Coronary artery (tissue), 2 donors: Measurements from ENCODE around the gene CNTNAP3B.
"Not testable (repeated sequence)": the region's sequence is repeated elsewhere in the genome, so short reads cannot be mapped to it uniquely, and the experiment has no call there.

Experiments
- DNase-seq: peaks from one replicate; pipeline ENCODE4 v3.0.0-alpha.2; 2017; ENCODE audit warnings: low spot score
- H3K27ac ChIP-seq, 2 donors: fragments of 200-600 bp; sonication (generic); one replicate each; pipeline ENCODE4 v1.5.1; 2016 to 2019
- H3K4me3 ChIP-seq: fragments of 200-600 bp; sonication (generic); 2 replicates; pipeline ENCODE4 v1.5.1; 2016; ENCODE audit warnings: mild to moderate bottlenecking, moderate library complexity

The CNTNAP3B gene

DNA sequence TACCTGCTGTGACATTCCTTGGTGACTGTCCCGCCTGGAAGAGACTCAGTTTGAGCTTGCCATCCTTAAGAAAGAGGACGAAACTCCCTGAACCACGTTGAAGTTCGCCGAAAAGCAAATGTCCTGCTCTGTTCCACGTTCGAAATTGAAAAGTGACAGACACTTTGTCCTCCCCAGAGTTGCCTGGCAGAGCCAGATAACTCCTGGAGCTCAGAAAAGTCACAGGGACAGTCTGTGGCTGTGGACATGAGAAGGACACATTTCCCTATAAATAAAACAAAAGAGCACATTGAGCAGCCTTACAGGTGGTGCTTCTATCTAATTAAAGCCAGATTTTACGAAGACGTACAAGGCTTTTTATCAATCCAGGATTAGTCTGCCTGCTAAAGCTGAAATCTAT, 137.6 kb downstream of the CNTNAP3B start:
- H3K27ac ChIP-seq, H3K4me3 ChIP-seq, DNase-seq: not testable (repeated sequence)

GRCh38 chr9:41980271-41980670, 149.0 kb downstream of the CNTNAP3B start:
- not testable (repeated sequence) for DNase-seq, H3K27ac ChIP-seq, H3K4me3 ChIP-seq

- H3K27ac ChIP-seq, DNase-seq, H3K4me3 ChIP-seq: not testable (repeated sequence)
These were observed 151.1 kb downstream of the CNTNAP3B start for GRCh38 chr9:41977965-41978600.

DNA sequence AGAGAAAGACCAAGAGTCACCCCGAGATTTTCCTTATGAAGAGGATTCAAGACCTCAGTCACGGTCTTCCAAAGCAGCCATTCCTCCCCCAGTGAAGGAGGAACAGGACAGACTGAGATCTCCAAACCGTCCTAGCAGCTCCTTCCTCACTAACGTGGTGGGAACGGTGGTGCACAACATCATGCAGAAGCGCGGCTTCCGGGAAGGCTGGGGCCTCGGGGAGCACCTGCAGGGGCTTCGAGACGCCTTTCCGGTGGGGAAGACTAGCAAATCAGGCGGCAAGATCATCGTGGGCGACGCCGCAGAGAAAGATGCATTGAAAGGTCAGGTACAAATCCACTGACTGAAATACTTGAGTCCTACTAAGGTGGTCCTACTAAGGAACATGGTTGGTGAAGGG, 154.3 kb downstream of the CNTNAP3B start:
- not testable (repeated sequence) for DNase-seq, H3K4me3 ChIP-seq, H3K27ac ChIP-seq

DNA sequence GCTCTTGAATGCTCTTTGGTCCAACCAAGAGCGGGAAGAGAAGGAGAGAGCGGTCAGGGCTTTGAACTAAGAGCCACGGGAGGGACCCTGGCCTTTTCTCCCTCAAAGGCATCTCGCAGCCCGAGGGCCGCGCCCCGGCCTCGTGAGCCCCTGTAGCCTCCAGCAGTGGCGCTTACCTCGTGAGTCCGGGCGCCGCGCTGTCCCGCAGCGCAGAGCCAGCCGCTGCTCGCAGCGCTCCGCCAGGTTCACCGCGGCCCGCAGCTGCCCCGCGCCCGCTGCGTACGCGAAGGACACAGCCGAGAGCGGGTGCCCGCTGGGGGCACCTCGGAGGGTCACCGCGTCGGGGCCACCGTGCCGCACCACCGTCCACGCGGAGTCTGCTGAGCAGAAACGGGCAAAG, 176.2 kb downstream of the CNTNAP3B start:
- not testable (repeated sequence) for DNase-seq

GRCh38 chr9:41941738-41942137, 187.5 kb downstream of the CNTNAP3B start:
- not testable (repeated sequence) for H3K4me3 ChIP-seq, H3K27ac ChIP-seq, DNase-seq

More for the DNA sequence above, 176.2 kb downstream of the CNTNAP3B start:
- H3K27ac ChIP-seq, H3K4me3 ChIP-seq: not testable (repeated sequence)

GRCh38 chr9:41938143-41938542, 191.1 kb downstream of the CNTNAP3B start:
- H3K4me3 ChIP-seq, H3K27ac ChIP-seq, DNase-seq: not testable (repeated sequence)

- DNase-seq, H3K27ac ChIP-seq, H3K4me3 ChIP-seq: not testable (repeated sequence)
These were observed 193.5 kb downstream of the CNTNAP3B start for GRCh38 chr9:41935727-41936126.

GRCh38 chr9:41929172-41929571, 200.1 kb downstream of the CNTNAP3B start:
- not testable (repeated sequence) for DNase-seq, H3K4me3 ChIP-seq, H3K27ac ChIP-seq

DNA sequence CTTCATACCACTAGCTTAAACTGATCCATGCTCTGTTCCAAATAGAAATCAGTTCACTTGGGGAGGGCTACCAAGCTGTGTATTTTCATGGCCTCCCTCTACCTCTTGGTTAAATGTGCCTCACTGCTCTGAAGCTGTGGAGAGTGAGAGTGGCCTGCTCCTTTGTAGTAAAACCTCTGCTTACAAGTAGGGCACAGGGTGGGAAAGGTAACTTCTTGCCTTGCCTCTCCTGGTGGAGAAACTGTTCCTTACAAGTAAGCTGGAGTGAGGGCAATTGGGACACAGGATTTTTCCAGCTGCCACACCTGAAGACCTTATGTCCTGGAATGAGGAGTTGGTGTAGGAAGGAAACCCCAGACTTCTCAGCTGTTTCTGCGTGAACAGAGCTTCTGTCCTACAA, 211.9 kb downstream of the CNTNAP3B start:
- not testable (repeated sequence) for H3K27ac ChIP-seq, H3K4me3 ChIP-seq, DNase-seq

GRCh38 chr9:41905488-41905887, 223.7 kb downstream of the CNTNAP3B start:
- not testable (repeated sequence) for DNase-seq, H3K4me3 ChIP-seq, H3K27ac ChIP-seq

DNA sequence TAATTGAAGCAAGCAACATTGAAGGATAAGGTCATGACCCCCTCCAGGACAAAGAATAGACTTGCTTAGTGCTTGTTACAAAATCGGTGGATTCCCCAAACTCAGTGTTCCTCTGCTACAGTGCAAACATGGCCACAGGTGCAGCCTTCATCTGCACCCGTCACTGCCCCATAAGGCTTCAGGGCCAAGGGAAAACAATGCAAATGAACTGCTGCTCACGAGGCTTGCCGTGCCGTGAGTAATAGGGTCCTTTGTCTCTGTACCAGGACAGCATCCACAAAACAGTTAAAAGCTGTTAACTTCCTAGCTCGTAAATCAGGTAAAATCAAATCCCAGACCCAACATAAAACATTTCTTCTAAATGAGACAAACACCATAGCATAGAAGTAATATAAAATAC, 226.5 kb downstream of the CNTNAP3B start:
- not testable (repeated sequence) for H3K4me3 ChIP-seq, DNase-seq

DNA sequence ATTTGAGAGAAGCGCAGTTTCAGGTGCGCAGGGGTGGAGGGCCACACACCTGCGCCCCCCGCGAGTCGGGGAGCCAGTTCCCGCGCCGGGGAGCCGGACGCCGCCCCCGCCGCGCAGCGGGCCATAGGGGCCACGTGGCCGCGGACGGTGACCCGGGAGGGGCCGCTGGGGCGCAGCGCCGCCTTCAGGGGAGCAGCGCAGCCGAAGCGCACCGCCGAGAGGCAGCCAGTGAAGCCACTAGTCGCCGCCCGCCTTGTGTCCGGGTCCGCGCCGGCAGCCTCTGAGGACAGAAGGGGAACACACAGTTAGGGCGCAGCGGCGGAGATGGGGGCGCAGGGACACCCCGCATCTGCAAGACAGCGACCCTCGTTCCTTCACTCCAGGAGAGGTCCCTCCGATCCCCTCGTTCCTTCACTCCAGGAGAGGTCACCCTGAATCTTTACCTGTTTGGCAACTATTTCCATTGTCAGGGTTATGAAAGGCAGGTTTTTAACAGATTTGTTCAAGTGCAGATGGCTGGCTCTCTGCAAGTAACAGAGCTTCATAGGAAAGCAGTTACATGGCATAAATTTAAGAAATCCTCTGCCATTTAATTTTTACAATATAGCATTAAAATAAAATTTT, 230.4 kb downstream of the CNTNAP3B start:
- H3K27ac ChIP-seq, H3K4me3 ChIP-seq, DNase-seq: not testable (repeated sequence)

More for the DNA sequence above, 226.5 kb downstream of the CNTNAP3B start:
- H3K27ac ChIP-seq = not testable (repeated sequence)

DNA sequence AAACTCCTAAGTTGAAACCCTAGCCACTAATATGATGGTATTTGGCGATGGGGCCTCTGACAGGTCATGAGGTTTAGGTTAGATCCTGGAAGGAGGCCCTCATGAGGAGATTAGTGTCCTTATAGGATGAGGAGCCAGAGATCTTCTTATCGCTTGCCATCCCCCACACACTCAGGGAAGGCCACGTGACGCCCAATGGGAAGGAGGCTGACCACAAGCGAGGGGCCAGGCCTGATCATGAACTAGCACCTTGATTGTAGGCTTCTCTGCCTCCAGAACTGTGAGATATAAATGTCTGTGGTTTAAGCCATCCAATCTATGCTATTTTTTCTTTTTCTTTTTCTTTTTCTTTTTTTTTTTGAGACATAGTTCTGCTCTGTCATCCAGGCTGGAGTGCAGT, 254.7 kb downstream of the CNTNAP3B start:
- H3K4me3 ChIP-seq, DNase-seq: not testable (repeated sequence)

DNA sequence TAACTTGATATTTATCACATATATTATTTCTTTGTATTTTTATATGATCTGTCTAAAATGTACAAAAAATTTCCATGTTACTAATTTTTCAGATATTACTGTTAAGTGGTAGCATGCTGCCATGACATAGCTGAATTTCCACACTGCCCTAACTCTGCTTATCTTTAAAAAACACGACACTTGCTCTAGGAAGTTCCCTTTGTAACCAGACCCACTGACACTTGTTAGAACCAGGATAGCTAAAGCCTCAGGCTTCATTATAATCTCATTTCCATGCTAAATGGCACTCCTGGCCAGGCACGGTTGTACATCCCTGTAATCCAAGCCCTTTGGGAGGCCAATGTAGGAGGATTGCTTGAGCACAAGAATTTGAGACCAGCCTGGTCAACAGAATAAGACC, 273.8 kb downstream of the CNTNAP3B start:
- DNase-seq, H3K27ac ChIP-seq, H3K4me3 ChIP-seq: not testable (repeated sequence)

More for the DNA sequence above, 254.7 kb downstream of the CNTNAP3B start:
- not testable (repeated sequence) for H3K27ac ChIP-seq

- not testable (repeated sequence) for H3K27ac ChIP-seq, DNase-seq, H3K4me3 ChIP-seq
These were observed 277.1 kb downstream of the CNTNAP3B start for GRCh38 chr9:41851848-41852740.

DNA sequence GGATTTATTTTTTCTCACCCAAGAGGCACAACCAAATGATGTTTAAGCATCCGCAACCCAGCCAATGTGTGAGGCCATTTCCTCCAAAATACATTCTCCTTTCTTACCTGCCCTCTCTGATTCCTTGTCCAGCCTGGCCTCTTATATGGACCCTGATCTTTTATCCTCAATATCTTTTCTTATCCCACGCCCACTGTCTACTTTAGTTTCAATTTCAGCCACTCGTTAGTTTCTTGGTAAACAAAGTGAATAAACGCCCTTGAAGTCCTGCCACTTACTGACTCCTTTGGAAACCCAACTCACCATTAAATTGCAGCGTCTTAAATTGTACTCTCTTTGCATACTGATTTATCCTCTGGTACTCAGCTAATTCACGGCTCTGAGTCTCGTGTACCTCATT, 281.4 kb downstream of the CNTNAP3B start:
- H3K27ac ChIP-seq, DNase-seq, H3K4me3 ChIP-seq: not testable (repeated sequence)
